ENCODE data around the gene APBA2. TPM values are rescaled to one million over a fixed set of nuclear protein-coding genes. Genes with fewer than 3 reads are reported as not detected.

The APBA2 gene
- total RNA-seq, 1 donor from 2014 or later: 51.4 TPM

GRCh38 chr15:28956491-28956890, 70.7 kb downstream of the APBA2 start:
- Histone ChIP-seq H3K4me3 (ENCODE audit: low read depth, low read length) (no peak overlapping the region), H3K27me3 (ENCODE audit: control insufficient read depth, insufficient read depth, low read length) (no peaks in the 10 kb centered on the region), H3K36me3 (ENCODE audit: control insufficient read depth, insufficient read depth, low read length) (no peaks in the 10 kb centered on the region)
- DNase-seq (ENCODE audit: low read depth): no peak
- TF ChIP-seq CTCF (IDR thresholded peaks at IDR 0.05; ENCODE audit: insufficient read depth, low read length, poor library complexity, severe bottlenecking): no peak

- H3K4me3 ChIP-seq (ENCODE audit: low read depth, low read length): no peak overlapping the region
- no peak for DNase-seq (ENCODE audit: low read depth)
Measured at GRCh38 chr15:28957606-28958498, 72.1 kb downstream of the APBA2 start.

GRCh38 chr15:28959326-28959725, 73.6 kb downstream of the APBA2 start:
- no peaks in the 10 kb centered on the region for H3K36me3 ChIP-seq (ENCODE audit: control insufficient read depth, insufficient read depth, low read length)
- DNase-seq (ENCODE audit: low read depth): no peak
- H3K4me3 ChIP-seq (ENCODE audit: low read depth, low read length): no peak overlapping the region
- H3K27me3 ChIP-seq (ENCODE audit: control insufficient read depth, insufficient read depth, low read length): no peaks in the 10 kb centered on the region
- no peak for TF ChIP-seq CTCF (IDR thresholded peaks at IDR 0.05; ENCODE audit: insufficient read depth, low read length, poor library complexity, severe bottlenecking)

More at GRCh38 chr15:28957606-28958498, 72.1 kb downstream of the APBA2 start:
- Histone ChIP-seq H3K27me3 (ENCODE audit: control insufficient read depth, insufficient read depth, low read length) (no peaks in the 10 kb centered on the region), H3K36me3 (ENCODE audit: control insufficient read depth, insufficient read depth, low read length) (no peaks in the 10 kb centered on the region)
- TF ChIP-seq CTCF (IDR thresholded peaks at IDR 0.05; ENCODE audit: insufficient read depth, low read length, poor library complexity, severe bottlenecking): no peak

- no peak for TF ChIP-seq CTCF (IDR thresholded peaks at IDR 0.05; ENCODE audit: insufficient read depth, low read length, poor library complexity, severe bottlenecking)
- no peak overlapping the region for H3K4me3 ChIP-seq (ENCODE audit: low read depth, low read length)
- H3K36me3 ChIP-seq (ENCODE audit: control insufficient read depth, insufficient read depth, low read length): no peaks in the 10 kb centered on the region
- no peaks in the 10 kb centered on the region for H3K27me3 ChIP-seq (ENCODE audit: control insufficient read depth, insufficient read depth, low read length)
- no peak for DNase-seq (ENCODE audit: low read depth)
Measured at GRCh38 chr15:28960979-28961378, 75.2 kb downstream of the APBA2 start.

GRCh38 chr15:28961391-28961790, 75.6 kb downstream of the APBA2 start:
- no peak for DNase-seq (ENCODE audit: low read depth)
- TF ChIP-seq CTCF (IDR thresholded peaks at IDR 0.05; ENCODE audit: insufficient read depth, low read length, poor library complexity, severe bottlenecking): no peak
- H3K36me3 ChIP-seq (ENCODE audit: control insufficient read depth, insufficient read depth, low read length): no peaks in the 10 kb centered on the region
- no peaks in the 10 kb centered on the region for H3K27me3 ChIP-seq (ENCODE audit: control insufficient read depth, insufficient read depth, low read length)
- no peak overlapping the region for H3K4me3 ChIP-seq (ENCODE audit: low read depth, low read length)
